ENCODE measurements around the gene CHRNB4.

The CHRNB4 gene

GRCh38 chr15:78675206-78675605 lies 34.2 kb upstream of the CHRNB4 start:
- ATAC-seq: no peak
- TF ChIP-seq PATZ1 (CRISPR knock-in tag; IDR thresholded peaks at IDR 0.05; ENCODE audit: borderline replicate concordance): no peak
- no peak for TF ChIP-seq OSR1 (CRISPR knock-in tag; IDR thresholded peaks at IDR 0.05)
- TF ChIP-seq RARB (CRISPR knock-in tag; IDR thresholded peaks at IDR 0.05): no peak

GRCh38 chr15:78673917-78674444 lies 33.0 kb upstream of the CHRNB4 start:
- ATAC-seq: no peak
- TF ChIP-seq PATZ1 (CRISPR knock-in tag; IDR thresholded peaks at IDR 0.05; ENCODE audit: borderline replicate concordance) (no peak), ZFP30 (CRISPR knock-in tag; IDR thresholded peaks at IDR 0.05) (no peak), TSHZ2 (CRISPR knock-in tag; IDR thresholded peaks at IDR 0.05) (no peak), ZNF565 (CRISPR knock-in tag; conservative IDR thresholded peaks at IDR 0.05; ENCODE audit: low read depth) (no peak), RARB (CRISPR knock-in tag; IDR thresholded peaks at IDR 0.05) (no peak), ZNF8 (CRISPR knock-in tag; IDR thresholded peaks at IDR 0.05) (no peak), SNAI2 (CRISPR knock-in tag; IDR thresholded peaks at IDR 0.05) (no peak), ESRRG (CRISPR knock-in tag; IDR thresholded peaks at IDR 0.05) (no peak), ZC3H10 (CRISPR knock-in tag; IDR thresholded peaks at IDR 0.05) (no peak), CSDC2 (CRISPR knock-in tag; IDR thresholded peaks at IDR 0.05) (no peak), TCF4 (CRISPR knock-in tag; IDR thresholded peaks at IDR 0.05; ENCODE audit: borderline replicate concordance) (no peak), CREB5 (CRISPR knock-in tag; IDR thresholded peaks at IDR 0.05; ENCODE audit: low read depth) (no peak)

GRCh38 chr15:78673476-78673875 lies 32.5 kb upstream of the CHRNB4 start:
- ATAC-seq: no peak
- TF ChIP-seq PATZ1 (CRISPR knock-in tag; IDR thresholded peaks at IDR 0.05; ENCODE audit: borderline replicate concordance) (no peak), CSRNP3 (CRISPR knock-in tag; IDR thresholded peaks at IDR 0.05) (no peak), TSHZ2 (CRISPR knock-in tag; IDR thresholded peaks at IDR 0.05) (no peak), ISL1 (CRISPR knock-in tag; IDR thresholded peaks at IDR 0.05) (no peak), SNAI2 (CRISPR knock-in tag; IDR thresholded peaks at IDR 0.05) (no peak), CSDC2 (CRISPR knock-in tag; IDR thresholded peaks at IDR 0.05) (no peak), ZNF70 (CRISPR knock-in tag; IDR thresholded peaks at IDR 0.05) (no peak), GLIS3 (CRISPR knock-in tag; IDR thresholded peaks at IDR 0.05) (no peak), PPARA (CRISPR knock-in tag; IDR thresholded peaks at IDR 0.05; ENCODE audit: borderline replicate concordance) (no peak), OSR1 (CRISPR knock-in tag; IDR thresholded peaks at IDR 0.05) (no peak), TOX (CRISPR knock-in tag; IDR thresholded peaks at IDR 0.05; ENCODE audit: borderline replicate concordance) (no peak), BACH2 (CRISPR knock-in tag; IDR thresholded peaks at IDR 0.05; ENCODE audit: borderline replicate concordance) (no peak), ZFP3 (CRISPR knock-in tag; IDR thresholded peaks at IDR 0.05) (no peak), POU6F1 (CRISPR knock-in tag; IDR thresholded peaks at IDR 0.05; ENCODE audit: borderline replicate concordance, low read depth) (no peak), ZC3H10 (CRISPR knock-in tag; IDR thresholded peaks at IDR 0.05) (no peak)
